Astrocyte of the spinal cord (primary cell): ENCODE measurements around the gene TBCD.

Source experiments
- DNase-seq: peaks from one replicate; pipeline ENCODE4 v3.0.0; 2011; ENCODE audit warnings: low read depth, low spot score
- H3K4me3 ChIP-seq: 2 replicates; pipeline ENCODE4 v1.5.1; 2011; ENCODE audit warnings: low read depth, mild to moderate bottlenecking, low read length, moderate library complexity
- CTCF ChIP-seq: IDR thresholded peaks from 2 replicates; pipeline ENCODE4 v1.5.1; 2012; ENCODE audit warnings: low read depth, mild to moderate bottlenecking, low read length, inconsistent platforms
- in situ Hi-C: cut with HindIII; loops from 2 replicates; pipeline ENCODE4 v1.10.0; 2017; ENCODE audit warnings: low sequenced_read_pairs

TBCD gene

DNA sequence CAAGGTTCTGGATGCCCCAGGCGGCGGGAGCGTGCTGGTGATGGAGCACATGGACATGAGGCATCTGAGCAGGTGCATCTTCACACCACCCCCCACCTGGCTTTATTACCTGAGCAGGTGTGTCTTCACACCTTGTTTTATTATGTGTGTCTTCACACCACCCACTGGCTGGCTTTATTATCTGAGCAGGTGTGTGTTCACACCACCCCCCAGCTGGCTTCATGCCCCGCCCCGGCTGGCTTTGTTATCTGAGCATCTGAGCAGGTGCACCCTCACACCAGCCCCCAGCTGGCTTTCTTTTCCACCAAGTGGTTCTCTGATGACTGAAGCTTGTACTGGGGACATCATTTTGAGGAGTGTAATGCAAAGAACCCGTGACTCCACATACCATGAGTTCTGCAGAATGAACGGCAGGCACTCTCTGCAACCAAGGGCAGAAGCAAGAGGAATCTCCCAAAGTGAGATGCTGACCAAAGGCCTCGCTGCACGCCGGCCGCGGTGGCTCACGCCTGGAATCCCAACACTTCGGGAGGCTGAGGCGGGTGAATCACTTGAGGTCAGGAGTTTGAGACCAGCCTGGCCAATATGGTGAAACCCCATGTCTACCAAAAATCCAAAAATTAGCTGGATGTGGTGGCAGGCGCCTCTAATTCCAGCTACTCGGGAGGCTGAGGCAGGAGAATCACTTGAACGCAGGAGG lies 32.7 kb upstream of the TBCD start:
- DNase-seq = no peak
- TF ChIP-seq CTCF = no peak
- in situ Hi-C loops = no loop called here
- no peak overlapping the region for H3K4me3 ChIP-seq

DNA sequence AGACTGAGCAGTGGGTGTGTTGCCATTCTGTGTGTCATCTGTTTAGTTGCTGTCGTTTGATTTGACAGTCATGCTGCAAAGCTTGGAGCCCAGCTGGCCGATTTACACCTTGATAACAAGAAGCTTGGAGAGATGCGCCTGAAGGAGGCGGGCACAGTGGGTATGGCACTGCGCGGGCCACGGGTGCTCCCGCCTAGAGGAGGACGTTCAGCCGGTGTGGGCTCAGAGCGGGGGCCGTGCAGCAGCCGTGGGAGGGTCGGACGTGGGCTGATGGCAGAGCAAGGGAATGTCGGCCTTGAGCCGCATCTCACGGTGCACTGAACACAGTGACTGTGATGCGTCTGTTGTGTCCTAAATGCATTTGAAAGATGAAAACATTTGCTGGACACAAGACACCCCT lies 31.7 kb upstream of the TBCD start:
- in situ Hi-C loops = no loop called here
- DNase-seq = no peak
- no peak for TF ChIP-seq CTCF
- no peak overlapping the region for H3K4me3 ChIP-seq

DNA sequence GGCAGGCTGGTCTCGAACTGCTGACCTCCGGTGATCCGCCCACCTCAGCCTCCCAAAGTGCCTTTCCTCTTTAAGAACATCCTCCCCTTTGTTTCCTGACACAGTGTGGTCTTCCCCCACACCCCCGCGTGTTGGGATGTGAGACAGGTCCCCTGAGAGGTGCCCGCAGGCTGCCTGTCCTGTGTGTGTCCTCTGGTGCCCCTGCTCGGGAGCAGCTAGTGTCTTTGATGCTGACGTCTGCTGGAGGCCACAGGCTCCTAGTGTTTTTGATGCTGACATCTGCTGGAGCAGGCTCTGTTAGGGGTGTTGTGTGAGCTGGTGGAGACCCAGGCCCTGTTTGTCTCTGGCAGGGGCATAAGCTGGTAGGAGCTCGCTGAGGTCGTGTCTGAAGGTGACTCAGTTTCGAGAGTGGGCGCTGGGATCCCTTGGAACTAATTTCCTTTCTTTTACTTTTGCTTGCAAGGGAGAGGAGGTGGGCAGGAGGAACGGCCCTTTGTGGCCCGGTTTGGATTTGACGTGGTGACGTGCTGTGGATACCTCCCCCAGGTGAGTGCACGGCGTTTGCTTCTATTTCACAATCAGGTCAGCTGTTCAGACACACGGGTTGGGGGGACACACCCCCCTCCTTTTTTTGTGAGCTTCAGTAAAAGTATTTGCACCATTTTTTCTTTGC lies 29.4 kb upstream of the TBCD start:
- no peak for DNase-seq
- no peak for TF ChIP-seq CTCF
- in situ Hi-C loops = no loop called here
- H3K4me3 ChIP-seq = no peak overlapping the region

GRCh38 chr17:82723169-82723807 lies 28.6 kb upstream of the TBCD start:
- no peak for DNase-seq
- in situ Hi-C loops = no loop called here
- no peak for TF ChIP-seq CTCF
- no peak overlapping the region for H3K4me3 ChIP-seq

GRCh38 chr17:82726427-82726826 lies 25.4 kb upstream of the TBCD start:
- no peak overlapping the region for H3K4me3 ChIP-seq
- in situ Hi-C loops = no loop called here
- TF ChIP-seq CTCF = no peak
- DNase-seq = no peak

DNA sequence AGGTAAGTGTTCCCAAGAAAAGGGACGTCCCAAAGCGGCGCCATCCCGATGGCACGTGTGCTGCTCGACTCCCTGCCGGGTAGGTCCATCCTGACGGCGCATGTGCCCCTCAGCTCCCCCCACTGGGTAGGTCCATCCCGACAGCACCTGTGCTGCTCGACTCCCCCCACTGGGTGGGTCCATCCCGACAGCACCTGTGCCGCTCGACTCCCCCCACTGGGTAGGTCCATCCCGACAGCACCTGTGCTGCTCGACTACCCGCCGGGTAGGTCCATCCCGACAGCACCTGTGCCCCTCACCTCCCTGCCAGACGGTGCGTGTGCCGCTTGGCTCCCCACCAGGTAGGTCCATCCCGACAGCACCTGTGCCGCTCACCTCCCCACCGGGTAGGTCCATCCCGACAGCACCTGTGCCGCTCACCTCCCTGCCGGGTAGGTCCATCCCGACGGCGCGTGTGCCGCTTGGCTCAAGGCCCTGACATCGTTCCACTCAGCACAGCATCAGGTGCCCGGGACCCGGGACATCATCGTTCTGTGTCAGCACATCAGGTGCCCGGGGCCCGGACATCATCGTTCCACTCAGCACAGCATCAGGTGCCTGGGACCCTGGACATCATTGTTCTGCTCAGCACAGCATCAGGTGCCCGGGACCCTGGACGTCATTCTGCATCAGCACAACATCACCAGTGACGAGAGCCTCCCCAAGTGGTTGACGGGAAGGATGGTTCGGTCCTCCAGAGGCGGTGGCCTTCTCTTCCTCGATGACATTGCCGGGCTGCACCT lies 22.2 kb upstream of the TBCD start:
- DNase-seq = no peak
- in situ Hi-C loops = no loop called here
- no peak overlapping the region for H3K4me3 ChIP-seq
- TF ChIP-seq CTCF = no peak
